Measurements from ENCODE around the gene FGD3. TPM values are rescaled to one million over a fixed set of nuclear protein-coding genes. Genes with fewer than 3 reads are reported as not detected.
"Not testable (repeated sequence)": the region's sequence is repeated elsewhere in the genome, so short reads cannot be mapped to it uniquely, and the experiment has no call there.

FGD3 gene
- 7.2 TPM for polyA plus RNA-seq
- long read RNA-seq, donor 1 = 0 reads
- long read RNA-seq, donor 2 = 0 reads
- long read RNA-seq, donor 3 = 0 reads
- long read RNA-seq, donor 4 = 0 reads
- long read RNA-seq, donor 5 = 0 reads
- long read RNA-seq, donor 6 = 0 reads
- long read RNA-seq, donor 7 = 0 reads
- long read RNA-seq, donor 8, partial matches to known transcripts = 0 of 3 reads
- long read RNA-seq, donor 8, other reads (novel, unspliced or antisense) = 0 of 3 reads
- long read RNA-seq, donor 9, partial matches to known transcripts = 5 of 6 reads
- long read RNA-seq, donor 9, other reads (novel, unspliced or antisense) = 0 of 6 reads
- long read RNA-seq, donor 10, partial matches to known transcripts = 0 of 2 reads
- long read RNA-seq, donor 10, other reads (novel, unspliced or antisense) = 0 of 2 reads
- long read RNA-seq, donor 11, partial matches to known transcripts = 0 of 5 reads
- long read RNA-seq, donor 11, other reads (novel, unspliced or antisense) = 0 of 5 reads

DNA sequence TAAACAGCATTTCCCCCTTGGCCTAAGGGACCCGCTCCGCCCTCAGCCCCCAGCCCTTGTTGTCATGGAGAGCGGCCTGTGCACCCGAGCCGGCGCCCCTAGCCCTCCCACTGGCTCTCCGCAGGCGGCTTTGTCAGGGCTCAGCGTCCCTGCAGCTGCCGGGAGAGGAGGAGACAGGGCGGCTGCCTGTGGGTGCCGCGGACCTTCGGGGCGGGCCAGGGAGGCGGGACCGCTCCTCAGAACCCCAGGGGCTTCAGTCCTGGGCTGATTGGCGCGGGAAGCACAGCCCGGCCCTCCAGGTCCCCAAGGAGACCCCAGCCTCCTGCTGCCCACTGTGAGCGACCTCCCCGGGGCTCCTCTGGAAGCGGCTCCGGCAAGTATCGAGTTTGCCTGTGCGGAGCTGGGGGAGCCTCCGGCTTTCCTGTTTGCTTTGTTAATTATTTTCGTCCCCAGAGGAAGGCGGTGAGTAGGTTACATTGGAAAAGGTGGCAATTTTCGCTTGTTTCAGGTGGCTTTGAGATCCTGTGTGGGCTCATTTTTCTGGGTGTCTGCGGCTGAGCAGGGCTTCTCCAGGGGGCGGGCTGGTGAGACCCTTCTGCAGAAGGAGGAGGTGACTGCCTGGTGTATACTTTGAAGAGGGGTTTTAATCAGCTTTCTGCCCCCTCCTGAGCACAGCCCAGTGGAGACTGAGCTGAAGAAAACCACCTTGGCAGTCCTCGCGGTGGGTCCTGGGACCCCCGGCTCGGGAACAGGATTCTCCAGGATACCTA lies at the start of gene FGD3:
Gene FGD3, plus strand, starts transcription at position 256 of the 770 bp plus-strand sequence. CDS start 28,734 bp downstream, outside the sequence.
- peak; percentile 19 to 59 for DNase-seq
- Histone ChIP-seq H3K36me3 (ENCODE audit: control insufficient read depth, insufficient read depth, low read length) (no peaks in the 10 kb centered on the region), H3K9me3 (ENCODE audit: control insufficient read depth, low read depth, low read length) (peaks cover 4% of the 10 kb centered on the region), H3K4me1 (ENCODE audit: control insufficient read depth, insufficient read depth, low read length) (peaks cover 3% of the 10 kb centered on the region), H3K27ac (ENCODE audit: low read length) (no peak within 1 kb of the TSS), H3K4me3 (ENCODE audit: low read length) (peak within 1 kb of the TSS; percentile 55), H3K27me3 (ENCODE audit: control insufficient read depth, insufficient read depth, low read length) (no peaks in the 10 kb centered on the region)
- no CpG with 5 or more reads among the region's 36 CpGs for WGBS (ENCODE audit: insufficient coverage, low lambda C conversion rate)

GRCh38 chr9:92905137-92905536 lies 42.2 kb upstream of the FGD3 start:
- H3K36me3 ChIP-seq (ENCODE audit: control insufficient read depth, insufficient read depth, low read length); H3K4me3 ChIP-seq (ENCODE audit: low read length); DNase-seq; H3K27ac ChIP-seq (ENCODE audit: low read length); H3K27me3 ChIP-seq (ENCODE audit: control insufficient read depth, insufficient read depth, low read length); H3K4me1 ChIP-seq (ENCODE audit: control insufficient read depth, insufficient read depth, low read length); H3K9me3 ChIP-seq (ENCODE audit: control insufficient read depth, low read depth, low read length): not testable (repeated sequence)
- WGBS (ENCODE audit: insufficient coverage, low lambda C conversion rate) = no CpG with 5 or more reads among the region's 6 CpGs

DNA sequence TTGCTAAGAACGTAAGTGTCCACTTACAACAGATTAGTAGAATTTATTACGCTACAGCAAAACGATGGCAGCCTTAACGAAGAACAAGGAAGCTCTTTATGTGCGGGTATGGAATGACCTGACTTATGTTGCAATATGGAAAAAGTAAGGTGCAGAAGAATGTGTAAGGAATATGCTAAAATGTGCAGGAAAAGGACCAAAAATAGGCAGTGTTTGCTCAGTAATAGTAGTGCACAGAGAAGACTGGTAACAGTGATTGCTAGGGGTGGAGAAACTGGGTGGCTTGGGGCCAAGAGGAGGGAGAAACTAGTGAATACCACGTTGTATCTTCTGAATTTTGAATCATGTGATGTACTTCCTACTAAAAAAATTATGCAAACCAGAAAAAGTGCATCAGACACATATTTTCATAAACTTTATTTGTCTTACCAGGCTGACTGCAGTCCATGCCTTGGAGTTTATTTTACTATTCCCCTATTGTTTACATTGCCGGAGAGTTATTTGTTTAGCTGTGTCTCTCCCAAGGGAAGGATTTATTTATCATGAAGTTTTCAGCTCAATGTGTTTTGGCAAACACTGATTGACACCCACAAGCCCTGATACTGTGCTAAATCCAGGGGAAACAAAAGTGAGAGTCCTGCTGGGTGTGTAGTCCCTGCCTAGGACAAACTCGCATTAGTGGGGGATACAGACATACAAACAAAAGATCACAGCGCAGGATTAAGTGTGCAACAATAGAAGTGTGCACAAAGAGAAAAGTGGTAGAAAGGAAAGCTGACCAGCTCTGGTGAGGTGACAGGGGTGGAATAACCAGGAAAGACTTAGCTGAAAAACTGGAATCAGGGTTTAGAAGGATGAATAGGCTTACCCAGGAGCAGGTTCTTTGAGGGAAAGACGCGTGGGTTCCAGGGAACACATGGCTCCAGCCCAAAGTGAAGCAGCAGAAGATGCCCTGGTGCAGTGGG lies 35.5 kb upstream of the FGD3 start:
- Histone ChIP-seq H3K9me3 (ENCODE audit: control insufficient read depth, low read depth, low read length) (no peaks in the 10 kb centered on the region), H3K27me3 (ENCODE audit: control insufficient read depth, insufficient read depth, low read length) (peaks cover 26% of the 10 kb centered on the region), H3K36me3 (ENCODE audit: control insufficient read depth, insufficient read depth, low read length) (no peaks in the 10 kb centered on the region), H3K4me3 (ENCODE audit: low read length) (no peak overlapping the region), H3K4me1 (ENCODE audit: control insufficient read depth, insufficient read depth, low read length) (no peaks in the 10 kb centered on the region), H3K27ac (ENCODE audit: low read length) (no peak overlapping the region)
- DNase-seq = no peak
- 46% methylated on average over 6 of the region's 11 CpGs for WGBS (ENCODE audit: insufficient coverage, low lambda C conversion rate)

DNA sequence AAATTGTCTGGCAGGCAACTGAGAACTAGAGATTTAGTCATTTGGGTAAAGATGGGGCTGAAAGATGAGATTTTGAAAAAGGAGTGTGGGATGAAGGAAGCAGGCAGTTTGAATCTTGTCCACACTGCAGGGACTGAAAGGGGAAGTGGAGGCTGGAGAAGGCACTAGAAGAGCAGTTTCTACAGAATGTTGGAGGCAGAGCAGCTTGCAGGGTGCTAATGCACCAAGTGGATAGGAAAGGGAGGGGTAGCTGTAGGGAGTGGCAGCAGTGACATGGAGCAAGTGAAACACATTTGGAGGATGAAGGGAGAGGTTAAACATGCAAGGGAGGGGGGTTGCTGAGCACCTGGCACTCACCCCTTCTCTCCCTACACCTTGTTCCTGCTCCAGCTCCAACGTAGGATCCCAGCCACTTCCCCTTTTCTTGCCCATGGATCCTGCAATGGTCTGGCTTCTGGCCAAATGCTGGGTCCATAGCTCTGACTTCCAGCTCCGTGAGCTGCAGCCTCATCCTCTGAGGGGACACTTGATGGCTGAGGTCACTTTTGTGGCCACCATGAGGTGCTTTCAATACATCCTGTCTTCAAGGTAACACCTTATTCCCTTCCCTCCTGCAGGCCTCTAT lies 30.0 kb upstream of the FGD3 start:
- Histone ChIP-seq H3K27ac (ENCODE audit: low read length) (no peak overlapping the region), H3K4me1 (ENCODE audit: control insufficient read depth, insufficient read depth, low read length) (no peaks in the 10 kb centered on the region)
- no CpG with 5 or more reads among the region's 2 CpGs for WGBS (ENCODE audit: insufficient coverage, low lambda C conversion rate)

GRCh38 chr9:92920437-92920836 lies 26.9 kb upstream of the FGD3 start:
- Histone ChIP-seq H3K27ac (ENCODE audit: low read length) (no peak overlapping the region), H3K27me3 (ENCODE audit: control insufficient read depth, insufficient read depth, low read length) (peaks cover 11% of the 10 kb centered on the region), H3K4me3 (ENCODE audit: low read length) (no peak overlapping the region), H3K4me1 (ENCODE audit: control insufficient read depth, insufficient read depth, low read length) (no peaks in the 10 kb centered on the region), H3K9me3 (ENCODE audit: control insufficient read depth, low read depth, low read length) (no peaks in the 10 kb centered on the region), H3K36me3 (ENCODE audit: control insufficient read depth, insufficient read depth, low read length) (no peaks in the 10 kb centered on the region)
- WGBS (ENCODE audit: insufficient coverage, low lambda C conversion rate) = no CpG with 5 or more reads among the region's 1 CpG
- DNase-seq = no peak

More for the DNA sequence above, 30.0 kb upstream of the FGD3 start:
- H3K27me3 ChIP-seq (ENCODE audit: control insufficient read depth, insufficient read depth, low read length) = peaks cover 26% of the 10 kb centered on the region
- no peaks in the 10 kb centered on the region for H3K9me3 ChIP-seq (ENCODE audit: control insufficient read depth, low read depth, low read length)
- no peaks in the 10 kb centered on the region for H3K36me3 ChIP-seq (ENCODE audit: control insufficient read depth, insufficient read depth, low read length)
- DNase-seq = no peak
- H3K4me3 ChIP-seq (ENCODE audit: low read length) = no peak overlapping the region

GRCh38 chr9:92931606-92932005 lies 15.7 kb upstream of the FGD3 start:
- Histone ChIP-seq H3K36me3 (ENCODE audit: control insufficient read depth, insufficient read depth, low read length) (no peaks in the 10 kb centered on the region), H3K27me3 (ENCODE audit: control insufficient read depth, insufficient read depth, low read length) (no peaks in the 10 kb centered on the region), H3K9me3 (ENCODE audit: control insufficient read depth, low read depth, low read length) (no peaks in the 10 kb centered on the region), H3K4me3 (ENCODE audit: low read length) (no peak overlapping the region), H3K27ac (ENCODE audit: low read length) (no peak overlapping the region), H3K4me1 (ENCODE audit: control insufficient read depth, insufficient read depth, low read length) (no peaks in the 10 kb centered on the region)
- whole genome bisulfite sequencing (ENCODE audit: insufficient coverage, low lambda C conversion rate) = 70% methylated on average over 2 of the region's 3 CpGs
- DNase-seq = no peak

GRCh38 chr9:92934321-92934720 lies 13.0 kb upstream of the FGD3 start:
- Histone ChIP-seq H3K4me3 (ENCODE audit: low read length) (no peak overlapping the region), H3K36me3 (ENCODE audit: control insufficient read depth, insufficient read depth, low read length) (no peaks in the 10 kb centered on the region)
- no CpG with 5 or more reads among the region's 1 CpG for WGBS (ENCODE audit: insufficient coverage, low lambda C conversion rate)

DNA sequence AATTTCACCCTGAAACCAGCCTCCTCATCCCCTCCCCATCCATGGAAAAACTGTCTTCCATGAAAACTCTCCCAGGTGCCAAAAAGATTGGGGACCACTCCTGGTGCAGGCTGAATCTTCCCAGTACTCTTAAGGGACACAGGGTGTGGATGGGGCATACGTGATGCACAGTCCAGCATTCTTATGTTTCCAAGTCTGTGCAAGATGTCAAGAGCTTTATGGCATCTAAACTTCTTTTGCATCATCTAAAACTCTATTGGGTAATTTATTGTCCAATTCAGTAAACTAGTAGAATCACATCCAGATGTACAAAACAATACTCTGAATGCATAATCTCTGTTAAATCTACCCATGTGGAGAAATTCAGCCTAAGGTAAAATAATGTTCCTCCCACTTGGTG lies 9.3 kb upstream of the FGD3 start:
- WGBS (ENCODE audit: insufficient coverage, low lambda C conversion rate) = no CpG with 5 or more reads among the region's 1 CpG
- no peak overlapping the region for H3K27ac ChIP-seq (ENCODE audit: low read length)
- no peak overlapping the region for H3K4me3 ChIP-seq (ENCODE audit: low read length)
- H3K36me3 ChIP-seq (ENCODE audit: control insufficient read depth, insufficient read depth, low read length) = no peaks in the 10 kb centered on the region
- no peaks in the 10 kb centered on the region for H3K9me3 ChIP-seq (ENCODE audit: control insufficient read depth, low read depth, low read length)
- H3K27me3 ChIP-seq (ENCODE audit: control insufficient read depth, insufficient read depth, low read length) = peaks cover 5% of the 10 kb centered on the region
- no peaks in the 10 kb centered on the region for H3K4me1 ChIP-seq (ENCODE audit: control insufficient read depth, insufficient read depth, low read length)
- DNase-seq = no peak

More at GRCh38 chr9:92934321-92934720, 13.0 kb upstream of the FGD3 start:
- Histone ChIP-seq H3K27me3 (ENCODE audit: control insufficient read depth, insufficient read depth, low read length) (peaks cover 5% of the 10 kb centered on the region), H3K27ac (ENCODE audit: low read length) (no peak overlapping the region), H3K9me3 (ENCODE audit: control insufficient read depth, low read depth, low read length) (no peaks in the 10 kb centered on the region), H3K4me1 (ENCODE audit: control insufficient read depth, insufficient read depth, low read length) (no peaks in the 10 kb centered on the region)
- no peak for DNase-seq

GRCh38 chr9:92941861-92942260 lies 5.5 kb upstream of the FGD3 start:
- WGBS (ENCODE audit: insufficient coverage, low lambda C conversion rate) = no CpG with 5 or more reads among the region's 5 CpGs
- Histone ChIP-seq H3K4me1 (ENCODE audit: control insufficient read depth, insufficient read depth, low read length) (no peaks in the 10 kb centered on the region), H3K36me3 (ENCODE audit: control insufficient read depth, insufficient read depth, low read length) (no peaks in the 10 kb centered on the region), H3K27ac (ENCODE audit: low read length) (no peak overlapping the region), H3K27me3 (ENCODE audit: control insufficient read depth, insufficient read depth, low read length) (peaks cover 5% of the 10 kb centered on the region), H3K4me3 (ENCODE audit: low read length) (no peak overlapping the region), H3K9me3 (ENCODE audit: control insufficient read depth, low read depth, low read length) (peaks cover 3% of the 10 kb centered on the region)
- no peak for DNase-seq

All from large intestine (tissue), 12 donors.